PFSK-1 (cell line): ENCODE data around the gene PPTC7.

ENCODE experiments used
- FOXP2 ChIP-seq: optimal IDR thresholded peaks from 2 replicates; pipeline ENCODE3; 2011; ENCODE audit warnings: borderline replicate concordance, control low read depth, inconsistent platforms; ENCODE audit not compliant: insufficient read depth; ENCODE audit errors: extremely low read length, extremely low read depth
- POLR2AphosphoS5 ChIP-seq: IDR thresholded peaks from 2 replicates; pipeline ENCODE4 v1.6.1; 2012; ENCODE audit warnings: low read depth, mild to moderate bottlenecking, control low read depth, low read length, moderate library complexity
- SIN3A ChIP-seq: IDR thresholded peaks from 2 replicates; pipeline ENCODE4 v1.6.1; 2012; ENCODE audit warnings: mild to moderate bottlenecking, low read length, moderate library complexity, borderline replicate concordance; ENCODE audit not compliant: insufficient read depth
- TAF1 ChIP-seq: IDR thresholded peaks from 2 replicates; pipeline ENCODE4 v1.6.1; 2012; ENCODE audit warnings: low read length, control low read depth, borderline replicate concordance; ENCODE audit not compliant: insufficient read depth
- TF ChIP-seq, protein P1 (sequence below), 2 experiments: IDR thresholded peaks; 2 replicates each; pipeline versions ENCODE4 v1.6.1 to v1.8.0; 2011 to 2012; ENCODE audit warnings: low read depth in 2 of 2, low read length in 2 of 2, control low read depth in 1 of 2, inconsistent platforms in 1 of 2, mild to moderate bottlenecking in 1 of 2, moderate library complexity in 1 of 2; ENCODE audit not compliant: insufficient read depth in 1 of 2

Gene PPTC7

DNA sequence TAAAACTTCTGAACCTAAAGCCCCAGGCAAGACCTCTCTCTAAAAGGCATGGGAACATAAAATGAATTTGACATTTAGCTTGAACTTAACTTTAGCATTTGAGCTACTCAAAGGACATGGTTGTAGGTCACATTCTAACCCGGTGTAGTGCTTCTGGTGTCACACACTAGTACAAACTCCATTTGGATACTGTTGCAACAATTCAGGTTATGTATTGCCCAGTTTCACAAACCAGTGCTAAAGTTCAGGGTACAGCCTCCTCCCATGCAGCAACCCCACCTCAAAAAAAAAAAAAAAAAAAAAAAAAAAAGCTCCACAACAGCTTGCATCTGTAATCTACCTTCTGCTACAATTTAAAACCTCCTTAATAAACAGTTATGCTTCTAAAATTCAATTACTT lies 7.8 kb downstream of the PPTC7 start:
- no peak for TF ChIP-seq POLR2AphosphoS5
- no peak for TF ChIP-seq SIN3A
- TF ChIP-seq TAF1, result no peak
- TF ChIP-seq FOXP2, result no peak
- TF ChIP-seq, protein P1, sequence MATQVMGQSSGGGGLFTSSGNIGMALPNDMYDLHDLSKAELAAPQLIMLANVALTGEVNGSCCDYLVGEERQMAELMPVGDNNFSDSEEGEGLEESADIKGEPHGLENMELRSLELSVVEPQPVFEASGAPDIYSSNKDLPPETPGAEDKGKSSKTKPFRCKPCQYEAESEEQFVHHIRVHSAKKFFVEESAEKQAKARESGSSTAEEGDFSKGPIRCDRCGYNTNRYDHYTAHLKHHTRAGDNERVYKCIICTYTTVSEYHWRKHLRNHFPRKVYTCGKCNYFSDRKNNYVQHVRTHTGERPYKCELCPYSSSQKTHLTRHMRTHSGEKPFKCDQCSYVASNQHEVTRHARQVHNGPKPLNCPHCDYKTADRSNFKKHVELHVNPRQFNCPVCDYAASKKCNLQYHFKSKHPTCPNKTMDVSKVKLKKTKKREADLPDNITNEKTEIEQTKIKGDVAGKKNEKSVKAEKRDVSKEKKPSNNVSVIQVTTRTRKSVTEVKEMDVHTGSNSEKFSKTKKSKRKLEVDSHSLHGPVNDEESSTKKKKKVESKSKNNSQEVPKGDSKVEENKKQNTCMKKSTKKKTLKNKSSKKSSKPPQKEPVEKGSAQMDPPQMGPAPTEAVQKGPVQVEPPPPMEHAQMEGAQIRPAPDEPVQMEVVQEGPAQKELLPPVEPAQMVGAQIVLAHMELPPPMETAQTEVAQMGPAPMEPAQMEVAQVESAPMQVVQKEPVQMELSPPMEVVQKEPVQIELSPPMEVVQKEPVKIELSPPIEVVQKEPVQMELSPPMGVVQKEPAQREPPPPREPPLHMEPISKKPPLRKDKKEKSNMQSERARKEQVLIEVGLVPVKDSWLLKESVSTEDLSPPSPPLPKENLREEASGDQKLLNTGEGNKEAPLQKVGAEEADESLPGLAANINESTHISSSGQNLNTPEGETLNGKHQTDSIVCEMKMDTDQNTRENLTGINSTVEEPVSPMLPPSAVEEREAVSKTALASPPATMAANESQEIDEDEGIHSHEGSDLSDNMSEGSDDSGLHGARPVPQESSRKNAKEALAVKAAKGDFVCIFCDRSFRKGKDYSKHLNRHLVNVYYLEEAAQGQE (IDR thresholded peaks at IDR 0.05; ENCODE audit: insufficient read depth in 1 of 2, low read depth in 2 of 2, low read length in 2 of 2), result no peak

DNA sequence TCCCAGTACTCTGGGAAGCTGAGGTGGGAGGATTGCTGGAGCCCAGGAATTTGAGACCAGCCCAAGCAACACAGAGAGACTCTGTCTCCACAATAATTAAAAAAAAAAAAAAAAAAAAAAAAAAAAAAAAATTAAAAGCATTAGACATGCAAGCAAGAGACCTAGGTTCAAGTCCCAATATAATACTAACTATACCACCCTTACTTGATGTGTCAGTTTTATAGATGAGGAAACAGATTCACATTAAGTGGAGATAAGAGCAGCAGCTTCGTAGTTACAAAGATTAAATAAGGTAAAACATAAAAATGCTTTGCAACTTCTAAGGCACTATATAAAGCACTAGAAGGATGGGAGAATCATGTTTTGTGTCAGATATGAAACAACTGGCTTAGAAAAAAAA lies 9.1 kb downstream of the PPTC7 start:
- no peak for TF ChIP-seq TAF1
- no peak for TF ChIP-seq SIN3A
- TF ChIP-seq, protein P1 (IDR thresholded peaks at IDR 0.05; ENCODE audit: insufficient read depth in 1 of 2, low read depth in 2 of 2, low read length in 2 of 2), result no peak

DNA sequence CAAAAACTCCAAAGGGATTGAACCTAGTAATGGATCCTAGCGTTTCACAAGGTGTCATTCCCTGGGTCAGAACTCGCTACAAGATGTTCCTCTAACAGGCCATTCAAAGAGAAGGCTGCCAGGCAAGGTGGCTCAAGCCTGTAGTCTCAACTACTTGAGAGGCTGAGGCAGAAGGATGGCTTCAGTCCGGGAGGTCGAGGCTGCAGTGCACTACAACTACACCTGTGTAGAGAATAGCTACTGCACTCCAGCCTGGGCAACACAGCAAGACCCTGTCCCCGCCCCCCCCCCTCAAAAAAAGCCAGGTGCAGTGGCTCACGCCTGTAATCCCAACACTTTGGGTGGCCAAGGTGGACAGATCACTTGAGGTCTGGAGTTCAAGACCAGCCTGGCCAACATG lies 14.4 kb downstream of the PPTC7 start:
- TF ChIP-seq TAF1 (no peak), POLR2AphosphoS5 (no peak), FOXP2 (no peak), SIN3A (no peak)
- TF ChIP-seq, protein P1 (IDR thresholded peaks at IDR 0.05; ENCODE audit: insufficient read depth in 1 of 2, low read depth in 2 of 2, low read length in 2 of 2), result no peak

DNA sequence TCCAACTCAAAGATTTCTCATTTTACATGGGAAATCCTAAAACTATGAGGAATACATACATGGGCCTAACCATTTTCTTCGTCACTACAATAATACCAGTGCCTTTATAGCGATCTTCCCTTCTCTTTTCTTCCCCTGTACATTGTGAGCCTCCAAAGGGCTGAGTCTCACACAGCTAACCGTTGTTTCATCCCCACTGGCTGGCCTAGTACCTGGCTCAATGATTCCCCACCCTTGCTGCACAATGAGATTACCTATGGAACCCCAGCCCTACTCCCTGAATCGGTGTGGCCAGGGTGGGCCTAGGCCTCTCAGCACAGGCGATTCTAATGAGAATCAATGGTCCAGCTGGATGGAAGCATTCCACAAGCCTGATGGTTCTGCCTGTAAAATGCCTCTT lies 16.1 kb downstream of the PPTC7 start:
- TF ChIP-seq TAF1 (no peak), POLR2AphosphoS5 (no peak), SIN3A (no peak), FOXP2 (no peak)
- TF ChIP-seq, protein P1 (IDR thresholded peaks at IDR 0.05; ENCODE audit: insufficient read depth in 1 of 2, low read depth in 2 of 2, low read length in 2 of 2), result no peak

DNA sequence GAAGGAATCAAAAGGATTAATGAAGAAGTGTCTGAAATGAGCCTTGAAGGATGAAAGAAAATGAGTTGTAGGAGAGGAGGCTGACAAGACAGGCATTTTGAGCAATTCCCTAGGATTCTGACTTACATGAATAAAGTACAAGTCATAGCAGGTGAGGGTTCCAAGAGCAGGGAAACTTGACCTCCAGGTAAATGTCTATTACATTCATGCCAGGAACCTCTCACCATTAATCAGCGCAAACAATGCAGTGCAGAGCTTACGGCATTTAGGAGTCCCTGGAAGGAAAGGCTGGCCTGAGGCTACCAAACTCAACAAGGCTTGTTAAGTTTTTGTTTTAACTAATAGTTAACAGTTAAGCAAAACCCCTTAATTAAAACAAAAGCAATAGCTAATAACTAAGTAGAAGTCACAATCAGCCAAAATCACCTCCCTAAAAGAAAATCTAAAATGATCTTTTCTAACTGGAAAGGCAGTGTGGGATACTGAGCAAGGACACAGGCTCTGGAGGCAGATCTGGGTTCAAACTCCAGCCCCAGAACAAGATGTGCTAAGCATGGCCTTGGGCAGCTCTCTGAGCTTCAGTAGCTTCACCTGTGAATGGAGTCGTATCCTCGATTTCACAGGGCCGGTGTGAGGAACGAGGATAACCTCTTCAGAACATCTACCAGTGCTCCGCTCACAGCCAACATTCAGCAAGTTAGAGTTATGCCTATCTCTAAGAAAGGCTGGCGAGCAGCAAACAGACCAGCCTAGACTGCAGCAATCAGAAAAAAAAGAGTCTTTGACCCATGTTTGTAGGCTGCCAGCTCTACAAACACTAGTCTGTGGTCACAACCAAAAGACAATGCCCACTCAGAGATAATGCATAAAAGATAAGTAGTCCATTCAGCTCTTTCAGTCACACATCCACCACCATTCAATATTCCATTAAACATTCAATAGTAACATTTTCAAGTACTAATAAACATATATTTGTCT lies 16.9 kb downstream of the PPTC7 start:
- TF ChIP-seq, protein P1 (IDR thresholded peaks at IDR 0.05; ENCODE audit: insufficient read depth in 1 of 2, low read depth in 2 of 2, low read length in 2 of 2), result no peak
- no peak for TF ChIP-seq POLR2AphosphoS5
- no peak for TF ChIP-seq TAF1
- no peak for TF ChIP-seq SIN3A
- TF ChIP-seq FOXP2, result no peak
